ENCODE results near the gene SLC25A1.

SLC25A1 gene

GRCh38 chr22:19178657-19179496 lies at the start of gene SLC25A1:
TSS of gene SLC25A1 (minus strand) at chr22:19178736. CDS start at chr22:19178673, 63 bp downstream.
- peak; percentile 87 for ATAC-seq
- TF ChIP-seq GLIS3 (CRISPR knock-in tag; IDR thresholded peaks at IDR 0.05) (no peak), ARNTL (CRISPR knock-in tag; IDR thresholded peaks at IDR 0.05; ENCODE audit: borderline replicate concordance, low read depth) (no peak), POU6F1 (CRISPR knock-in tag; IDR thresholded peaks at IDR 0.05; ENCODE audit: borderline replicate concordance, low read depth) (no peak), OSR1 (CRISPR knock-in tag; IDR thresholded peaks at IDR 0.05) (no peak), ZNF70 (CRISPR knock-in tag; IDR thresholded peaks at IDR 0.05) (no peak), CSDC2 (CRISPR knock-in tag; IDR thresholded peaks at IDR 0.05) (no peak), RARB (CRISPR knock-in tag; IDR thresholded peaks at IDR 0.05) (no peak), ZFP3 (CRISPR knock-in tag; IDR thresholded peaks at IDR 0.05) (no peak), ESRRG (CRISPR knock-in tag; IDR thresholded peaks at IDR 0.05) (no peak), PPARA (CRISPR knock-in tag; IDR thresholded peaks at IDR 0.05; ENCODE audit: borderline replicate concordance) (no peak), ZFP30 (CRISPR knock-in tag; IDR thresholded peaks at IDR 0.05) (no peak), SNAI2 (CRISPR knock-in tag; IDR thresholded peaks at IDR 0.05) (no peak), PATZ1 (CRISPR knock-in tag; IDR thresholded peaks at IDR 0.05; ENCODE audit: borderline replicate concordance) (no peak), BACH2 (CRISPR knock-in tag; IDR thresholded peaks at IDR 0.05; ENCODE audit: borderline replicate concordance) (no peak), ZC3H10 (CRISPR knock-in tag; IDR thresholded peaks at IDR 0.05) (no peak), ISL1 (CRISPR knock-in tag; IDR thresholded peaks at IDR 0.05) (no peak), TOX (CRISPR knock-in tag; IDR thresholded peaks at IDR 0.05; ENCODE audit: borderline replicate concordance) (no peak), ZNF8 (CRISPR knock-in tag; IDR thresholded peaks at IDR 0.05) (no peak)

GRCh38 chr22:19228179-19228578 lies 49.6 kb upstream of the SLC25A1 start:
- TF ChIP-seq CREB5 (CRISPR knock-in tag; IDR thresholded peaks at IDR 0.05; ENCODE audit: low read depth) (no peak), PATZ1 (CRISPR knock-in tag; IDR thresholded peaks at IDR 0.05; ENCODE audit: borderline replicate concordance) (no peak), GLIS3 (CRISPR knock-in tag; IDR thresholded peaks at IDR 0.05) (no peak), ZFP3 (CRISPR knock-in tag; IDR thresholded peaks at IDR 0.05) (no peak), PPARA (CRISPR knock-in tag; IDR thresholded peaks at IDR 0.05; ENCODE audit: borderline replicate concordance) (no peak), POU6F1 (CRISPR knock-in tag; IDR thresholded peaks at IDR 0.05; ENCODE audit: borderline replicate concordance, low read depth) (no peak), BACH2 (CRISPR knock-in tag; IDR thresholded peaks at IDR 0.05; ENCODE audit: borderline replicate concordance) (no peak), RARB (CRISPR knock-in tag; IDR thresholded peaks at IDR 0.05) (no peak), TCF4 (CRISPR knock-in tag; IDR thresholded peaks at IDR 0.05; ENCODE audit: borderline replicate concordance) (no peak), ZC3H10 (CRISPR knock-in tag; IDR thresholded peaks at IDR 0.05) (no peak), OSR1 (CRISPR knock-in tag; IDR thresholded peaks at IDR 0.05) (no peak), ZFP30 (CRISPR knock-in tag; IDR thresholded peaks at IDR 0.05) (no peak), ZNF565 (CRISPR knock-in tag; conservative IDR thresholded peaks at IDR 0.05; ENCODE audit: low read depth) (no peak), CSRNP3 (CRISPR knock-in tag; IDR thresholded peaks at IDR 0.05) (no peak)
- no peak for ATAC-seq
